Endodermal cell (in vitro differentiated cells): ENCODE data around the gene SLC26A8. TPM values are rescaled to one million over a fixed set of nuclear protein-coding genes. Genes with fewer than 3 reads are reported as not detected.

ENCODE experiments used
- DNase-seq: peaks from one replicate; pipeline ENCODE4 v3.0.0-alpha.2; 2017
- H3K27ac ChIP-seq: 2 replicates; pipeline ENCODE4 v1.5.1; 2013; ENCODE audit warnings: mild to moderate bottlenecking, low read depth, low read length, moderate library complexity
- H3K27me3 ChIP-seq: 2 replicates; pipeline ENCODE4 v1.6.1; 2013; ENCODE audit warnings: mild to moderate bottlenecking, low read length, moderate library complexity; ENCODE audit not compliant: insufficient read depth, control insufficient read depth, poor library complexity, severe bottlenecking
- H3K36me3 ChIP-seq: 2 replicates; pipeline ENCODE4 v1.7.0; 2013; ENCODE audit warnings: mild to moderate bottlenecking, low read length, moderate library complexity; ENCODE audit not compliant: control insufficient read depth, insufficient read depth
- H3K4me1 ChIP-seq: one replicate; pipeline ENCODE4 v1.7.0; 2013; ENCODE audit warnings: low read length; ENCODE audit not compliant: control insufficient read depth, insufficient read depth
- H3K4me3 ChIP-seq: 2 replicates; pipeline ENCODE4 v1.5.1; 2013; ENCODE audit warnings: mild to moderate bottlenecking, low read length, moderate library complexity
- H3K9ac ChIP-seq: 2 replicates; pipeline ENCODE4 v1.6.1; 2013; ENCODE audit warnings: mild to moderate bottlenecking, low read length, moderate library complexity; ENCODE audit not compliant: poor library complexity, severe bottlenecking; ENCODE audit errors: extremely low read depth
- H3K9me3 ChIP-seq: 2 replicates; pipeline ENCODE4 v1.6.1; 2013; ENCODE audit warnings: mild to moderate bottlenecking, low read length, moderate library complexity; ENCODE audit not compliant: control insufficient read depth
- H3K27ac Mint-ChIP-seq: 2 replicates; pipeline ENCODE4 v1.8.0; 2020; ENCODE audit warnings: mixed read lengths
- H3K27me3 Mint-ChIP-seq: 2 replicates; pipeline ENCODE4 v1.8.0; 2021; ENCODE audit warnings: mild to moderate bottlenecking, mixed read lengths; ENCODE audit not compliant: insufficient read depth
- H3K36me3 Mint-ChIP-seq: 2 replicates; pipeline ENCODE4 v1.8.0; 2020; ENCODE audit warnings: low read depth, mixed read lengths
- H3K4me1 Mint-ChIP-seq: 2 replicates; pipeline ENCODE4 v1.8.0; 2020; ENCODE audit warnings: mixed read lengths
- H3K4me3 Mint-ChIP-seq: 2 replicates; pipeline ENCODE4 v1.8.0; 2020; ENCODE audit warnings: mild to moderate bottlenecking, moderate library complexity, mixed read lengths
- H3K9me3 Mint-ChIP-seq: 2 replicates; pipeline ENCODE4 v1.8.0; 2020; ENCODE audit warnings: mild to moderate bottlenecking, mixed read lengths
- CTCF ChIP-seq: fragments of 200-600 bp; sonication (generic); conservative IDR thresholded peaks from 2 replicates; pipeline ENCODE4 v1.5.0; 2021; ENCODE audit warnings: antibody characterized with exemption, mild to moderate bottlenecking
- WGBS, 2 experiments: methylation state at CpG; one replicate each; pipeline versions ENCODE4 v1.1.5 to v1.1.7; 2013; ENCODE audit warnings: missing lambda C conversion rate in 2 of 2, mixed read lengths in 1 of 2; ENCODE audit not compliant: insufficient coverage in 1 of 2, insufficient read length in 1 of 2; 5-methylcytosine and 5-hydroxymethylcytosine counted together
- total RNA-seq, 2 donors: library from RNA; stranded (reverse); fragmentation: NEBNext Ultra II Directional in 1 of 2; extraction: Animal tissue kit (Norgen Biotek cat#: 25700) in 1 of 2; gene quantifications; 2 replicates in 1 of 2; 3 replicates in 1 of 2; pipeline ENCODE4 v1.2.1, GENCODE V29; 2021

Gene SLC26A8
- total RNA-seq, 2 donors from 2014 or later: not detected

DNA sequence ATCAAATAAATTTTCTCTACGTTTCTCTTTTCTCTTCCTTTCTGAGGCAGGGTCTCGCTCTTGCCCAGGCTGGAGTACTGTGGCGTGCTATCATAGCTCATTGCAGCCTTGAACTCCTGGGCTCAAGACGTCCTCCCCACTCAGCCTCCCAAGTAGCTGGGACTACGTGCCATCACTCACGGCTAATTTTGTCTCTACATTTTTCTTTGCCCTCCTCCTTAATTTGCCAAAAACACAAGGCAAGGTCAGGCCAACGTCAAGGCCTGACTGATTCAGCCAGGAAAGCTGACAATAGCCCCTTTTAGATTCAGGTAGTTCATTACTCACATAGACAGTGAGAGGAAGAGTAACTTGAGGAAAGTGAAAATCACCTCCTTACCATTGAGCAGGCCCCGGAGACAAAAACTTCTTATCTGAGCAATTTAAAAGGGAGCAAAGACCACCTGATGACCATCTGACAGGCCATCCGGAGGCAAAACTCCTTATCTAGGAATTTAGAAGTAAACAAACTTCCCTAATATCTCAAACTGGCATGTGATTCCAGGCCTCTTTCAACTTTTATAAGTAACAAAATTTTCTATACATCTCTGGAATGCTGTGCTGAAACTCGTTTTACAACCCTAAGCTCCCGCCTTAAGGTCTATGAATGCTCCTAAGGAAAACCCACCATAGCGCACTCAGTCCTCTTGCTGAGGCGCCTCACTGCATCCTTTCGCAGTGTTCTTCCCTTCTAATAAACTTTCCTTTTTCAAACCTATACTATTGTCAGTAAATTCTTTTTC lies 61.5 kb downstream of the SLC26A8 start:
- no peaks in the 10 kb centered on the region for H3K36me3 Mint-ChIP-seq
- 77 to 82% methylated on average over 14 of the region's 14 CpGs for WGBS, 2 experiments
- H3K4me1 Mint-ChIP-seq: peaks cover 22% of the 10 kb centered on the region
- no peak overlapping the region for H3K27ac ChIP-seq
- H3K4me3 Mint-ChIP-seq: no peak overlapping the region
- H3K9ac ChIP-seq: no peak overlapping the region
- no peak overlapping the region for H3K4me3 ChIP-seq
- H3K9me3 ChIP-seq: no peaks in the 10 kb centered on the region
- no peaks in the 10 kb centered on the region for H3K27me3 ChIP-seq
- peaks cover 6% of the 10 kb centered on the region for H3K27me3 Mint-ChIP-seq
- TF ChIP-seq CTCF: no peak
- no peak overlapping the region for H3K27ac Mint-ChIP-seq
- H3K36me3 ChIP-seq: no peaks in the 10 kb centered on the region
- no peaks in the 10 kb centered on the region for H3K4me1 ChIP-seq
- DNase-seq: no peak
- no peaks in the 10 kb centered on the region for H3K9me3 Mint-ChIP-seq

DNA sequence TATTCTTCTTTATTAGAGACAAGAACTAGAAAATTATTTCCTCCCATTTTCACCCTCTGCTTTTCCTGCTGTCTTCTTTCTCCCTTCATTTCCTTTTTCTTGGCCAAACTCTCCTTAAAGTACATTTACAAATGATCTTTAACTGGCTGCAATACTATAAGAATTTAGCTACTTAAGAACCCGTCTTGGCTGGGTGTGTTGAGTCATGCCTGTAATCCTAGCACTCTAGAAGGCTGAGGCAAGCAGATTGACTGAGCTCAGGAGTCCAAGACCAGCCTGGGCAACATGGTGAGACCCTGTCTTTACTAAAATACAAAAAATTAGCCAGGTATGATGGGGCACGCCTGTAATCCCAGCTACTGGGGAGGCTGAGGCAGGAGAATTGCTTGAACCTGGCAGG lies 64.3 kb downstream of the SLC26A8 start:
- DNase-seq: no peak
- Mint-ChIP-seq H3K36me3 (no peaks in the 10 kb centered on the region), H3K27me3 (peaks cover 6% of the 10 kb centered on the region), H3K4me1 (peaks cover 16% of the 10 kb centered on the region), H3K9me3 (no peaks in the 10 kb centered on the region), H3K4me3 (no peak overlapping the region), H3K27ac (no peak overlapping the region)
- WGBS, 2 experiments: 86 to 92% methylated on average over 2 of the region's 2 CpGs
- Histone ChIP-seq H3K27me3 (no peaks in the 10 kb centered on the region), H3K9me3 (no peaks in the 10 kb centered on the region), H3K9ac (no peak overlapping the region), H3K36me3 (no peaks in the 10 kb centered on the region), H3K4me3 (no peak overlapping the region), H3K27ac (no peak overlapping the region), H3K4me1 (no peaks in the 10 kb centered on the region)
- no peak for TF ChIP-seq CTCF

GRCh38 chr6:35955970-35956369 lies 68.5 kb downstream of the SLC26A8 start:
- Histone ChIP-seq H3K27me3 (no peaks in the 10 kb centered on the region), H3K4me1 (no peaks in the 10 kb centered on the region), H3K36me3 (no peaks in the 10 kb centered on the region), H3K9ac (no peak overlapping the region), H3K9me3 (no peaks in the 10 kb centered on the region), H3K27ac (no peak overlapping the region), H3K4me3 (no peak overlapping the region)
- Mint-ChIP-seq H3K27me3 (peaks cover 8% of the 10 kb centered on the region), H3K4me1 (no peaks in the 10 kb centered on the region), H3K4me3 (no peak overlapping the region), H3K9me3 (no peaks in the 10 kb centered on the region), H3K27ac (no peak overlapping the region), H3K36me3 (no peaks in the 10 kb centered on the region)
- WGBS, 2 experiments: 83 to 100% methylated on average over 1 to 4 of the region's 4 CpGs
- peak; percentile 59 for TF ChIP-seq CTCF
- DNase-seq: no peak
